ENCODE results near the gene IL20RA. TPM values are rescaled to one million over a fixed set of nuclear protein-coding genes. Genes with fewer than 3 reads are reported as not detected.
"Not testable (repeated sequence)": the region's sequence is repeated elsewhere in the genome, so short reads cannot be mapped to it uniquely, and the experiment has no call there.

The IL20RA gene
- total and polyA plus RNA-seq, 9 donors, result 2.2 to 19.3 (median 5.8) TPM

GRCh38 chr6:137084090-137084489, 39.3 kb upstream of the IL20RA start:
- DNase-seq, result no peak
- no peak overlapping the region for H3K27ac ChIP-seq
- no peaks in the 10 kb centered on the region for H3K36me3 ChIP-seq
- TF ChIP-seq CTCF (IDR thresholded peaks at IDR 0.05), result no peak
- TF ChIP-seq POLR2A (IDR thresholded peaks at IDR 0.05), result no peak
- TF ChIP-seq EP300 (IDR thresholded peaks at IDR 0.05), result no peak
- WGBS, 3 donors, result 32 to 40% (median 34%) methylated on average over 4 of the region's 4 CpGs
- H3K4me3 ChIP-seq, result no peak overlapping the region
- H3K4me1 ChIP-seq (ENCODE audit: insufficient read depth), result no peaks in the 10 kb centered on the region
- H3K9me3 ChIP-seq, result no peaks in the 10 kb centered on the region
- H3K27me3 ChIP-seq, result no peaks in the 10 kb centered on the region
- intact Hi-C loops (cut with DNase I), result no loop called here

- Histone ChIP-seq H3K4me3 (no peak overlapping the region), H3K27ac (no peak overlapping the region), H3K36me3 (no peaks in the 10 kb centered on the region), H3K9me3 (no peaks in the 10 kb centered on the region), H3K27me3 (no peaks in the 10 kb centered on the region), H3K4me1 (ENCODE audit: insufficient read depth) (no peaks in the 10 kb centered on the region)
- intact Hi-C loops (cut with DNase I), result no loop called here
- 86 to 97% (median 89%) methylated on average over 3 of the region's 3 CpGs for WGBS, 3 donors
- TF ChIP-seq POLR2A (IDR thresholded peaks at IDR 0.05) (no peak), EP300 (IDR thresholded peaks at IDR 0.05) (no peak), CTCF (IDR thresholded peaks at IDR 0.05) (no peak)
- no peak for DNase-seq
These were observed 37.2 kb upstream of the IL20RA start for GRCh38 chr6:137081997-137082396.

DNA sequence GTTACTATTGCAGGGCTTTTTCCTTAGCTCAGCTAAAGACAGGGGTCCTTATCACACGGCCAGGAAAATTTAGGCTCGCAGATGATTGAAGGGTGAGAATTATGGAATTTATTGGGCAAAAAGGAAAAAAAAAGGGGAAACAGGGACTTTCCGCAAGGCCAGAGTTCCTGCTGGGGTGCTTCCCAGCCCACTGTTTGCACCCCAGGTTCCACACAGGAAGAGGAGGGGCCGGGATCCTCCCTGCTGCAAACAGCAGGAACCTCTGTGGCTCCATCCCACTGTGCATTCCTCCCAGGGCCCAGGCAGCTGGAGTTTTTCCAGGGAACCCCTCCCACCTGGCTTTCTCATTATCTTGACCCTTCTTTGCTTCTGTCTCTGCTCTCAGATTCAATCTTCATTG, 35.9 kb upstream of the IL20RA start:
- TF ChIP-seq EP300 (IDR thresholded peaks at IDR 0.05) (no peak), POLR2A (IDR thresholded peaks at IDR 0.05) (no peak), CTCF (IDR thresholded peaks at IDR 0.05) (no peak)
- H3K27ac ChIP-seq, result no peak overlapping the region
- 52 to 64% (median 59%) methylated on average over 4 of the region's 4 CpGs for WGBS, 3 donors
- no peaks in the 10 kb centered on the region for H3K4me1 ChIP-seq (ENCODE audit: insufficient read depth)
- no peak overlapping the region for H3K4me3 ChIP-seq
- no peaks in the 10 kb centered on the region for H3K27me3 ChIP-seq
- H3K36me3 ChIP-seq, result no peaks in the 10 kb centered on the region
- H3K9me3 ChIP-seq, result no peaks in the 10 kb centered on the region
- intact Hi-C loops (cut with DNase I), result no loop called here
- no peak for DNase-seq

- no peaks in the 10 kb centered on the region for H3K9me3 ChIP-seq
- intact Hi-C loops (cut with DNase I), result no loop called here
- no peaks in the 10 kb centered on the region for H3K36me3 ChIP-seq
- H3K27me3 ChIP-seq, result no peaks in the 10 kb centered on the region
- no peak overlapping the region for H3K27ac ChIP-seq
- no peaks in the 10 kb centered on the region for H3K4me1 ChIP-seq (ENCODE audit: insufficient read depth)
- H3K4me3 ChIP-seq, result no peak overlapping the region
- peak; percentile 22 to 43 (median 26) for TF ChIP-seq CTCF (IDR thresholded peaks at IDR 0.05)
- no peak for TF ChIP-seq POLR2A (IDR thresholded peaks at IDR 0.05)
- TF ChIP-seq EP300 (IDR thresholded peaks at IDR 0.05), result no peak
- 17 to 38% (median 19%) methylated on average over 4 of the region's 4 CpGs for WGBS, 3 donors
- peak; percentile 49 to 66 (median 57) for DNase-seq
These were observed 31.7 kb upstream of the IL20RA start for GRCh38 chr6:137076277-137077068.

- H3K27ac ChIP-seq; H3K4me1 ChIP-seq (ENCODE audit: insufficient read depth); intact Hi-C loops (cut with DNase I); H3K9me3 ChIP-seq; DNase-seq; H3K27me3 ChIP-seq; H3K36me3 ChIP-seq; H3K4me3 ChIP-seq: not testable (repeated sequence)
- WGBS, 3 donors, result 83 to 85% (median 83%) methylated on average over 3 of the region's 3 CpGs
These were observed 31.0 kb upstream of the IL20RA start for GRCh38 chr6:137075790-137076189.

All from ovary (tissue), 9 donors.